DOHH2 (cell line): ENCODE results near the gene EGLN1.

Experiments
- EZH2phosphoT487 ChIP-seq: fragments of 200-600 bp; sonication (generic); IDR thresholded peaks from 2 replicates; pipeline ENCODE4 v1.6.1; 2017; ENCODE audit warnings: borderline replicate concordance, mild to moderate bottlenecking, antibody characterized with exemption, low read length, moderate library complexity, mixed read lengths
- TF ChIP-seq, protein P1 (sequence below): fragments of 200-600 bp; sonication (generic); IDR thresholded peaks from one replicate; pipeline ENCODE4 v1.5.1; 2014; ENCODE audit warnings: antibody characterized with exemption, mild to moderate bottlenecking, low read depth, low read length; ENCODE audit not compliant: poor library complexity, severe bottlenecking

DNA sequence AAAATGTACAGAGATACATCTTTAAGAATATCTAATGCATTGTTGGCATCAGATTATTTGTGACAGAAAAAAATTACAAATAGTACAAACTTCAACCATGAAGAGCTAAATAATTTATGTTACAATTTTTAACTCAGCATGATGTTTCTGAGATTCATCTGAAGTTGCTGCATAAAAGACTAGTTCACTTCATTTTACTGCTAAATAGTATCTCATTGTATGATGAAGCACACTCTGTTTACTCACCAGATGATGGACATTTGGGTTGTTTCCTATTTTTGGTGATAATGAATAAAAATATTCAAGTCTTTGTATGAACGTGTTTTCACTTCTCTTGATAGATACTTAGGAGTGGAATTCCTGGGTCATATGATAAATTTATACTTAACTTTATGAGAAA lies 20.6 kb downstream of the EGLN1 start:
- TF ChIP-seq, protein P1, sequence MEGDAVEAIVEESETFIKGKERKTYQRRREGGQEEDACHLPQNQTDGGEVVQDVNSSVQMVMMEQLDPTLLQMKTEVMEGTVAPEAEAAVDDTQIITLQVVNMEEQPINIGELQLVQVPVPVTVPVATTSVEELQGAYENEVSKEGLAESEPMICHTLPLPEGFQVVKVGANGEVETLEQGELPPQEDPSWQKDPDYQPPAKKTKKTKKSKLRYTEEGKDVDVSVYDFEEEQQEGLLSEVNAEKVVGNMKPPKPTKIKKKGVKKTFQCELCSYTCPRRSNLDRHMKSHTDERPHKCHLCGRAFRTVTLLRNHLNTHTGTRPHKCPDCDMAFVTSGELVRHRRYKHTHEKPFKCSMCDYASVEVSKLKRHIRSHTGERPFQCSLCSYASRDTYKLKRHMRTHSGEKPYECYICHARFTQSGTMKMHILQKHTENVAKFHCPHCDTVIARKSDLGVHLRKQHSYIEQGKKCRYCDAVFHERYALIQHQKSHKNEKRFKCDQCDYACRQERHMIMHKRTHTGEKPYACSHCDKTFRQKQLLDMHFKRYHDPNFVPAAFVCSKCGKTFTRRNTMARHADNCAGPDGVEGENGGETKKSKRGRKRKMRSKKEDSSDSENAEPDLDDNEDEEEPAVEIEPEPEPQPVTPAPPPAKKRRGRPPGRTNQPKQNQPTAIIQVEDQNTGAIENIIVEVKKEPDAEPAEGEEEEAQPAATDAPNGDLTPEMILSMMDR: no peak
- TF ChIP-seq EZH2phosphoT487: no peak
